ENCODE results near the gene TESK1.
"Not testable (repeated sequence)": the region's sequence is repeated elsewhere in the genome, so short reads cannot be mapped to it uniquely, and the experiment has no call there.

The TESK1 gene

DNA sequence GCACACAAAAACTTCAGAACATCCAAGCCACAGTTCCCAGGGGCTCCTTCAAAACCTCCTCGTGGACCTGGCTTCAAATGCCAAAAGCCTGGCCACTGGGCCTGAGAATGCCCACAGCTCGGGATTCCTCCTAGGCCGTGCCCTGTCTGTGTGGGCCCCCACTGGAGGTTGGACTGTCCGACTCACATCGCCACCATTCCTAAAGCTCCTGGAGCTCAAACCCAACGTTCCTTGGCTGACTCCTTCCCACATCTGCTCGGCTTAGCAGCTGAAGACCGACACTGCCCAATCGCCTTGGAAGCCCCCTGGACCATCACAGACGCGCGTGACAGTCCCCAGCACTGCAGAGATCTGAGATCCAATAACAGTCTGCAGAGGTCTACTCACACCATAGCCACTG lies 38.0 kb downstream of the TESK1 start:
- TF ChIP-seq, protein P1, sequence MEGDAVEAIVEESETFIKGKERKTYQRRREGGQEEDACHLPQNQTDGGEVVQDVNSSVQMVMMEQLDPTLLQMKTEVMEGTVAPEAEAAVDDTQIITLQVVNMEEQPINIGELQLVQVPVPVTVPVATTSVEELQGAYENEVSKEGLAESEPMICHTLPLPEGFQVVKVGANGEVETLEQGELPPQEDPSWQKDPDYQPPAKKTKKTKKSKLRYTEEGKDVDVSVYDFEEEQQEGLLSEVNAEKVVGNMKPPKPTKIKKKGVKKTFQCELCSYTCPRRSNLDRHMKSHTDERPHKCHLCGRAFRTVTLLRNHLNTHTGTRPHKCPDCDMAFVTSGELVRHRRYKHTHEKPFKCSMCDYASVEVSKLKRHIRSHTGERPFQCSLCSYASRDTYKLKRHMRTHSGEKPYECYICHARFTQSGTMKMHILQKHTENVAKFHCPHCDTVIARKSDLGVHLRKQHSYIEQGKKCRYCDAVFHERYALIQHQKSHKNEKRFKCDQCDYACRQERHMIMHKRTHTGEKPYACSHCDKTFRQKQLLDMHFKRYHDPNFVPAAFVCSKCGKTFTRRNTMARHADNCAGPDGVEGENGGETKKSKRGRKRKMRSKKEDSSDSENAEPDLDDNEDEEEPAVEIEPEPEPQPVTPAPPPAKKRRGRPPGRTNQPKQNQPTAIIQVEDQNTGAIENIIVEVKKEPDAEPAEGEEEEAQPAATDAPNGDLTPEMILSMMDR (IDR thresholded peaks at IDR 0.05), result no peak
- intact Hi-C loops (cut with DNase I; ENCODE audit: low total_unique reads), result loop anchor here (5.0 kb wide), 1 partner anchor 36 kb away; the partner anchor contains the start of gene TESK1
- Histone ChIP-seq H3K27ac (no peak overlapping the region), H3K9me3 (no peaks in the 10 kb centered on the region), H3K4me1 (peaks cover 0 to 14% (median 7%) of the 10 kb centered on the region in 4 donors), H3K4me3 (no peak overlapping the region), H3K27me3 (no peaks in the 10 kb centered on the region), H3K36me3 (peaks cover 0 to 5% (median 0%) of the 10 kb centered on the region in 3 donors)
- DNase-seq, result peak in 1 of 2 donors; percentile 59

DNA sequence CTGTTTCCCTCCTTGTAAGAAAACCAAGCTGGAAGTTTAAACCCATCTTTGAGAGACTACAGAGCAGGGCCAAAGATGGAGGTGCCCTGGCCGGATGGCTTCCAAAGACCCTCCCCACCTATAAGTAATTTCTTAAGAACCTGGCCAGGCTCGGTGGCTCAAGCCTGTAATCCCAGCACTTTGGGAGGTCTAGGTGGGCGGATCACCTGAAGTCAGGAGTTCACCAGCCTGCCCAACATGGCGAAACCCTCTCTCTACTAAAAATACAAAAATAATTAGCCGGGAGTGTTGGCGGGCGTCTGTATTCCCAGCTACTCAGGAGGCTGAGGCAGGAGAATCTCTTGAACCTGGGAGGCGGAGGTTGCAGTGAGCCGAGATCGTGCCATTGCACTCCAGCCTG lies 40.7 kb downstream of the TESK1 start:
- intact Hi-C loops (cut with DNase I; ENCODE audit: low total_unique reads); H3K36me3 ChIP-seq; H3K27me3 ChIP-seq; H3K9me3 ChIP-seq: not testable (repeated sequence)
- peak in 1 of 2 donors; percentile 56 for DNase-seq
- peak overlapping the region; percentile 89 to 92 for H3K27ac ChIP-seq
- peak overlapping the region; percentile 57 to 68 for H3K4me3 ChIP-seq
- H3K4me1 ChIP-seq, result peaks cover 0 to 21% (median 10%) of the 10 kb centered on the region in 4 donors

DNA sequence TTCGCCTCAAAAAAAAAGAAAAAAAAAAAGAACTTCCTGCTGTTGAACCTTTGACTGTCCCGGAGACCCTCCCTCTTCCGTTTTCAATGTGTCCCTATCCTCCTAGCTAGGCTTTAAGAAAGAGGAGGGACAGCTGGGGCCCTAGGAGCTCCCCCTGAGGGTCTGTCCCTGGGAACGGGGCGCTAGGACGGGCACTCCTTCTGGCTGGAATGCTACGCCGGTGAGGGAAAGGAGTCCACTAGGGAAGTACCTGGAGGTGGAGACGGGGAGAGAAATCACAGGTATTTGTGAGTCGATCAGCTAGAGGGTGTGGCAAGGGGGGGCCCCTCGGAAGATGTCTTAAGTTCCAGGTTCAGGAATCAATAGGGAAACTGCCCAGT lies 41.1 kb downstream of the TESK1 start:
- intact Hi-C loops (cut with DNase I; ENCODE audit: low total_unique reads), result no loop called here
- Histone ChIP-seq H3K36me3 (no peaks in the 10 kb centered on the region), H3K4me1 (peaks cover 0 to 21% (median 10%) of the 10 kb centered on the region in 4 donors), H3K4me3 (peak overlapping the region; percentile 57 to 68), H3K27ac (peak overlapping the region; percentile 89 to 92), H3K9me3 (no peaks in the 10 kb centered on the region), H3K27me3 (no peaks in the 10 kb centered on the region)
- TF ChIP-seq, protein P1 (IDR thresholded peaks at IDR 0.05), result no peak
- DNase-seq, result peak in 1 of 2 donors; percentile 29

DNA sequence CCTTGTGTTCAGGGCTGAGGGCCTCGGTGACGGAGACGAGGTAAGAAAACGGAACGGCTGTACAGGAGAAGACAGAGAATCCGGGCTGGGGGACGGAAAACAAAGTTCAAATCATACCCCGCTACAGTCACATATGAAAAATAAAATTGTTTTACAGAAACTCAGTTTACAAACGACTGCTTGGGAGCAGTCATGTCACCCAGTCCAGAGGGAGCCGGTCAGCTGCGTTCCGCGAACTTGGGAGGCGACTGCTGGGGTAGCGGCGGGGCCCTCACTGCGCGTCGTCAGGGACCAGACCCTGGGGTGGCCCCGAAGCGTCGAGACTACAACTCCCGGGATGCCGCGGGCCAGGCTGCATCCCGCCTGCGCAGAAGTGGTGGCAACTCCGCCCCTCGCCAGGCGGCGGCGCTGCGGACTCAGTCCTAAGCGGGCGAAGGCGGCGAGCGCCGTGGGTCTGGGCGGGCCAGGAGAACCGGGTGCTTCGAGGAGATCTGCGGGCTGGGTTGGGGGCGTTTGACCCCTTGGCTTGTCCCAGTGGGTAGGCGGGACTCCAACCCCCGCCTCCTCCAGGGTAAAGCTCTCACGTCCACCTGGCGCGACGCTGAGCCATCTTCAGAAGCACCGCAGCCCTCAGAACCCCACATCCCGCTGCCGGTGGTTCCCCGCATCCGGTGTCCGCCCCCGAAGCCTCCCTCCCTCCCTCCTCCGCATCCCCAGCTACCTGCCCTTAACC lies 41.6 kb downstream of the TESK1 start:
- peak overlapping the region; percentile 57 to 68 for H3K4me3 ChIP-seq
- H3K27me3 ChIP-seq, result no peaks in the 10 kb centered on the region
- intact Hi-C loops (cut with DNase I; ENCODE audit: low total_unique reads), result no loop called here
- no peaks in the 10 kb centered on the region for H3K36me3 ChIP-seq
- H3K9me3 ChIP-seq, result no peaks in the 10 kb centered on the region
- TF ChIP-seq, protein P1 (IDR thresholded peaks at IDR 0.05), result peak; percentile 96 to 97
- DNase-seq, result peak; percentile 94 to 96
- H3K27ac ChIP-seq, result peak overlapping the region; percentile 89 to 92
- H3K4me1 ChIP-seq, result peaks cover 0 to 21% (median 10%) of the 10 kb centered on the region in 4 donors

DNA sequence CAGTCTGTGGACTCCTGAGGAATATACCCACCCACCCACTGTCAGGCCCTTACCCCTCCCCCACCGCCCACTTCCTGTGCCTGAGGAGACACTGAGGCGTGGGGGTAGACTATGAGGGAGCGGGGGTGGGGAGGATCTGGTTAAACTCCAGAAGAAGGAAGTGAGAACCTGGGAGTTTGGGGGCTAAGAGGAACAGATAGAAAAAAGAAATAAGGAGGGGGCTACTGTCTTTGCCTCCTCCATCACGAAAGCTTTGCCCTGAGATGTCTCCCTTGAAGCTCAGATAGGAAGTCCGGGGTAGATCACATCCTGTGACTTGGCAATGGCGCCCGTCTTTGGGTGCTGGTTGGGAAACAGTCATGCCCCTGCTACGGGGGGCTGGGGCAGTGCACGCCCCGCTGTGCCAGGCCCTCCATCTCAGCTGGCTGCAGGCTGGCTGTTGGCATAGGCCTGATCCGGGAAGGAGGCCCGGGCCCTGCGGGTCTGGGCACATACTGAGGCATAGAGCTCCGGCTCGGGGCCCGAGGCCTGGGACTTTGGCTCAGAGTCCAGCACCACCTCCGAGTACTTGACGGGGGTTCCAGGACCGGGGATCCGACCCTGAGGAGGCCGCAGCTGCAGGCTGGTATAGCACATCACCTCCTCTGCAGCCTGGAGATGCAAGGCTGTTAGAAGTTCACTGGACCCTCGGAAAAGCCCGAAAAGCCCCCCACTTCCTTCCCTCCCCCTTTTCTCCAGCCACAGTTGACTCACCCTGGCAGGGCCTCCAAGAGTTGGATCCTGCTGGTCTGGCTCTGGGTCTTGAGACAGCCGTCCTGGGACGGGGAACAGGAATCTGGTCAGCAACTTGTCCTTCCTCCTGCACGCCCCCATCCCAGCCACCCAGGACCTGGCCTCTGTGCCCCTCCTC lies 44.6 kb downstream of the TESK1 start:
- Histone ChIP-seq H3K9me3 (no peaks in the 10 kb centered on the region), H3K27ac (peak overlapping the region; percentile 55 to 70), H3K4me1 (peaks cover 0 to 21% (median 10%) of the 10 kb centered on the region in 4 donors), H3K36me3 (no peaks in the 10 kb centered on the region), H3K27me3 (no peaks in the 10 kb centered on the region), H3K4me3 (peak overlapping the region in 1 of 2 donors; percentile 8)
- DNase-seq, result peak; percentile 68 to 79
- intact Hi-C loops (cut with DNase I; ENCODE audit: low total_unique reads), result no loop called here
- TF ChIP-seq, protein P1 (IDR thresholded peaks at IDR 0.05), result no peak

Data from tibial artery (tissue), 4 donors.